HG03558 (cell line): ENCODE results near the gene PLPP3.

ENCODE experiments used
- ATAC-seq: cut with Tn5 transposase; IDR thresholded peaks from one replicate; pipeline ENCODE4 v1.9.1; 2021; ENCODE audit warnings: moderate number of reproducible peaks; ENCODE audit not compliant: unreplicated experiment; ENCODE audit errors: extremely low read depth

Gene PLPP3

GRCh38 chr1:56550859-56551188 lies 28.5 kb downstream of the PLPP3 start:
- ATAC-seq = no peak

GRCh38 chr1:56550138-56550858 lies 29.1 kb downstream of the PLPP3 start:
- no peak for ATAC-seq

GRCh38 chr1:56548571-56548970 lies 30.8 kb downstream of the PLPP3 start:
- no peak for ATAC-seq

- ATAC-seq = no peak
Measured at GRCh38 chr1:56547977-56548376, 31.4 kb downstream of the PLPP3 start.

- no peak for ATAC-seq
Measured at GRCh38 chr1:56547473-56547872, 31.9 kb downstream of the PLPP3 start.

- no peak for ATAC-seq
Measured at GRCh38 chr1:56545711-56546110, 33.7 kb downstream of the PLPP3 start.

- no peak for ATAC-seq
Measured at GRCh38 chr1:56543783-56544612, 35.4 kb downstream of the PLPP3 start.

GRCh38 chr1:56542651-56543050 lies 36.7 kb downstream of the PLPP3 start:
- ATAC-seq = no peak

GRCh38 chr1:56541408-56541807 lies 38.0 kb downstream of the PLPP3 start:
- ATAC-seq = no peak

GRCh38 chr1:56540467-56540866 lies 38.9 kb downstream of the PLPP3 start:
- no peak for ATAC-seq

- no peak for ATAC-seq
Measured at GRCh38 chr1:56539520-56539931, 39.8 kb downstream of the PLPP3 start.

GRCh38 chr1:56538532-56538931 lies 40.8 kb downstream of the PLPP3 start:
- ATAC-seq = no peak

GRCh38 chr1:56537660-56538059 lies 41.7 kb downstream of the PLPP3 start:
- no peak for ATAC-seq

- ATAC-seq = no peak
Measured at GRCh38 chr1:56535939-56536338, 43.4 kb downstream of the PLPP3 start.

- ATAC-seq = no peak
Measured at GRCh38 chr1:56535362-56535761, 44.0 kb downstream of the PLPP3 start.

GRCh38 chr1:56534130-56534651 lies 45.2 kb downstream of the PLPP3 start:
- ATAC-seq = no peak

- peak; percentile 61 for ATAC-seq
Measured at GRCh38 chr1:56533621-56534020, 45.7 kb downstream of the PLPP3 start.

GRCh38 chr1:56533197-56533596 lies 46.2 kb downstream of the PLPP3 start:
- ATAC-seq = no peak

GRCh38 chr1:56532350-56532683 lies 47.0 kb downstream of the PLPP3 start:
- ATAC-seq = no peak

- no peak for ATAC-seq
Measured at GRCh38 chr1:56531624-56532349, 47.6 kb downstream of the PLPP3 start.

GRCh38 chr1:56529801-56530200 lies 49.6 kb downstream of the PLPP3 start:
- no peak for ATAC-seq
